ENCODE results near the gene CLEC2A. TPM values are rescaled to one million over a fixed set of nuclear protein-coding genes. Genes with fewer than 3 reads are reported as not detected.
"Not testable (repeated sequence)": the region's sequence is repeated elsewhere in the genome, so short reads cannot be mapped to it uniquely, and the experiment has no call there.

The CLEC2A gene, protein sequence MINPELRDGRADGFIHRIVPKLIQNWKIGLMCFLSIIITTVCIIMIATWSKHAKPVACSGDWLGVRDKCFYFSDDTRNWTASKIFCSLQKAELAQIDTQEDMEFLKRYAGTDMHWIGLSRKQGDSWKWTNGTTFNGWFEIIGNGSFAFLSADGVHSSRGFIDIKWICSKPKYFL
- total RNA-seq = not detected in 2 replicates
- long read RNA-seq = 0 reads

DNA sequence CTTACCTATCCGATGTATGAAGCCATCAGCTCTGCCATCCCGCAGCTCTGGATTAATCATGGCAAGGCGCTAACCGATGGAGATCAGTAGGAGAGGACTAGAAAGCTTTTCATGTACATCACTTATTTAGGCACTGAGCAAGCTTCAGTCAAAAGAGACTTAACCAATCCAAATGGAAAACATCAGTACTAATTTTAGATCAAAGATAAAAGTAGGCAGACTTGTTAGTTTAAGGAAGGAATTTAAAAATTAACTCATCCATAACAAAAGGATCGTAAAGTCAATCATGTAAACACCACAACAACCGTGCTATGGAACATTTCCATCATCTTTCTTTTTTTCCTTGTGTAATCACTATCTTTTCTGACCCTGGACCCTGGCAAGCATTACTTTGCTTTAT, at the start of gene CLEC2A:
TSS of gene CLEC2A (minus strand) at position 101 of the 400 bp plus-strand sequence. CDS start at position 60, 41 bp downstream.
- no peak for DNase-seq (ENCODE audit: low read depth, low spot score)
- Mint-ChIP-seq H3K36me3 (ENCODE audit: low read depth) (no peaks in the 10 kb centered on the region), H3K4me3 (no peak within 1 kb of the TSS), H3K27ac (ENCODE audit: unreplicated experiment) (no peak within 1 kb of the TSS), H3K9me3 (no peaks in the 10 kb centered on the region), H3K27me3 (ENCODE audit: low read depth) (no peaks in the 10 kb centered on the region), H3K4me1 (no peaks in the 10 kb centered on the region)
- TF ChIP-seq, protein P1, sequence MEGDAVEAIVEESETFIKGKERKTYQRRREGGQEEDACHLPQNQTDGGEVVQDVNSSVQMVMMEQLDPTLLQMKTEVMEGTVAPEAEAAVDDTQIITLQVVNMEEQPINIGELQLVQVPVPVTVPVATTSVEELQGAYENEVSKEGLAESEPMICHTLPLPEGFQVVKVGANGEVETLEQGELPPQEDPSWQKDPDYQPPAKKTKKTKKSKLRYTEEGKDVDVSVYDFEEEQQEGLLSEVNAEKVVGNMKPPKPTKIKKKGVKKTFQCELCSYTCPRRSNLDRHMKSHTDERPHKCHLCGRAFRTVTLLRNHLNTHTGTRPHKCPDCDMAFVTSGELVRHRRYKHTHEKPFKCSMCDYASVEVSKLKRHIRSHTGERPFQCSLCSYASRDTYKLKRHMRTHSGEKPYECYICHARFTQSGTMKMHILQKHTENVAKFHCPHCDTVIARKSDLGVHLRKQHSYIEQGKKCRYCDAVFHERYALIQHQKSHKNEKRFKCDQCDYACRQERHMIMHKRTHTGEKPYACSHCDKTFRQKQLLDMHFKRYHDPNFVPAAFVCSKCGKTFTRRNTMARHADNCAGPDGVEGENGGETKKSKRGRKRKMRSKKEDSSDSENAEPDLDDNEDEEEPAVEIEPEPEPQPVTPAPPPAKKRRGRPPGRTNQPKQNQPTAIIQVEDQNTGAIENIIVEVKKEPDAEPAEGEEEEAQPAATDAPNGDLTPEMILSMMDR (conservative IDR thresholded peaks at IDR 0.05) = no peak

DNA sequence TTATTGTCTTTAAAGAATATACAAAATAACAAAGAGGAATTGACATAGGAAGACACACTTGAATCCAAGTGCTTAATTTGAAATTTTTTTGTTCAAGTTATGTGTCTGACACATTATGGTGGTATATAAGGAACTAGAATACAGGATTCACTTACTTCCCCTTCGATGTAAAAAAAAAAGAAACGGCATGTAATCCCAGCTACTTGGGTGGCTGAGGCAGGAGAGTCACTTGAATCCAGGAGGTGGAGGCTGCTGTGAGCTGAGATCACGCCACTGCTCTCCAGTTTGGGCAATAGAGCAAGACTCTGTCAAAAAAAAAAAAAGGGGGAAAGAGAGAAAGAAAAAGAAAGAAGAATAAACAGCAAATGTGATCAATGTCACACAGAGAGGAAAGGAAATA, 48.0 kb upstream of the CLEC2A start:
- H3K9me3 Mint-ChIP-seq = peaks cover 10% of the 10 kb centered on the region
- H3K27ac Mint-ChIP-seq (ENCODE audit: unreplicated experiment) = no peak overlapping the region
- peaks cover 3% of the 10 kb centered on the region for H3K36me3 Mint-ChIP-seq (ENCODE audit: low read depth)
- no peaks in the 10 kb centered on the region for H3K27me3 Mint-ChIP-seq (ENCODE audit: low read depth)
- no peak for DNase-seq (ENCODE audit: low read depth, low spot score)
- H3K4me3 Mint-ChIP-seq = no peak overlapping the region
- TF ChIP-seq, protein P1 (conservative IDR thresholded peaks at IDR 0.05) = no peak
- no peaks in the 10 kb centered on the region for H3K4me1 Mint-ChIP-seq

DNA sequence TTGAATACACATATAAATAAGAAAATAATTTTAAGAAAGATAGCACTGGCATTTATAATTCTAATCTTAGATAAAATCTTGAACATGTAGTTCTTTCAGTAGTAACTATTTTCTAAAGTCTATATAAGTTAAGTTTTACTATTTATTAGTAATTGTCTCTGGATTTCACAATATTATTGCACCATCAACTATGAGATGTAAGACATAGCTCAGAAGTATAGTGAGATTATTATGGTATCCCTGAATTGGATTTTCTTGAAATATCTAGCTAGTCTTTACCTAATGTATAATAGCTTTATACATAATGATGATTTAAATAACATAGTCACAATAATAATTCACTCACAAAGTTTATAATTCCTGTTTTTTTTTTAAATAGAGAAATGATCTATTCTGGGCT, 45.7 kb upstream of the CLEC2A start:
- Mint-ChIP-seq H3K36me3 (ENCODE audit: low read depth) (peaks cover 3% of the 10 kb centered on the region), H3K4me3 (no peak overlapping the region), H3K27me3 (ENCODE audit: low read depth) (no peaks in the 10 kb centered on the region), H3K9me3 (peaks cover 12% of the 10 kb centered on the region), H3K4me1 (no peaks in the 10 kb centered on the region), H3K27ac (ENCODE audit: unreplicated experiment) (no peak overlapping the region)
- TF ChIP-seq, protein P1 (conservative IDR thresholded peaks at IDR 0.05) = no peak
- no peak for DNase-seq (ENCODE audit: low read depth, low spot score)

DNA sequence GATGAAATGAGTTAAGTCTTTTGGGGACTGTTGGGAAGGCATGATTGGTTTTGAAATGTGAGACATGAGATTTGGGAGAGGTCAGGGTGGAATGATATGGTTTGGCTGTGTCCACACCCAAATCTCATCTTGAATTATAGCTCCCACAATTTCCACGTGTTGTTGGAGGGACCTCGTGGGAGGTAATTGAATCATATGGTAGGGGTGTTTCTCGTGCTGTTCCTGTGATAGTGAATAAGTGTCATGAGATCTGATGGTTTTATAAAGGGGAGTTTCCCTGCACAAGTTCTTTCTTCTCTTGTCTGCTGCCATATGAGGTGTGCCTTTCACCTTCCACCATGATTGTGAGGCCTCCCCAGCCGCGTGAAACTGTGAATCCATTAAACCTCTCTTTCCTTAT, 44.5 kb upstream of the CLEC2A start:
- not testable (repeated sequence) for H3K27ac Mint-ChIP-seq (ENCODE audit: unreplicated experiment); H3K27me3 Mint-ChIP-seq (ENCODE audit: low read depth); H3K36me3 Mint-ChIP-seq (ENCODE audit: low read depth); H3K4me1 Mint-ChIP-seq; DNase-seq (ENCODE audit: low read depth, low spot score); H3K4me3 Mint-ChIP-seq
- peaks cover 12% of the 10 kb centered on the region for H3K9me3 Mint-ChIP-seq

DNA sequence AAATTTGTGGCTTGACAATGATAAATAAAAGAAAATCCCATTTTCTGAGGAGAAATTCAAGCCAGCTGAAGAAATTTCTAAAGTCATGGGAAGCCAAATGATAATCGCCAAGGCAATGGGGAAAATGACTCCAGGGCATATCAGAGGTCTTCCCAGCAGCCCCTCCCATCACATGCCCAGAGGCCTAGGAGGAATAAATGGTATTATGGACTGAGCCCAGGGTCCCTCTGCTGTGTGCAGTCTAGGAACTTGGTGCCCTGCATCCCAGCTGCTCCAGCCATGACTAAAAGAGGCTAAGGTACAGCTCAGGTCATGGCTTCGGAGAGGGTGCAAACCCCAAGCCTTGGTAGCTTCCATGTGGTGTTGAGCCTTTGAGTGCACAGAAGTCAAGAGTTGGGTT, 43.4 kb upstream of the CLEC2A start:
- H3K36me3 Mint-ChIP-seq (ENCODE audit: low read depth) = peaks cover 3% of the 10 kb centered on the region
- no peaks in the 10 kb centered on the region for H3K4me1 Mint-ChIP-seq
- H3K9me3 Mint-ChIP-seq = peaks cover 12% of the 10 kb centered on the region
- DNase-seq (ENCODE audit: low read depth, low spot score) = no peak
- H3K27ac Mint-ChIP-seq (ENCODE audit: unreplicated experiment) = no peak overlapping the region
- TF ChIP-seq, protein P1 (conservative IDR thresholded peaks at IDR 0.05) = no peak
- no peak overlapping the region for H3K4me3 Mint-ChIP-seq
- H3K27me3 Mint-ChIP-seq (ENCODE audit: low read depth) = no peaks in the 10 kb centered on the region

DNA sequence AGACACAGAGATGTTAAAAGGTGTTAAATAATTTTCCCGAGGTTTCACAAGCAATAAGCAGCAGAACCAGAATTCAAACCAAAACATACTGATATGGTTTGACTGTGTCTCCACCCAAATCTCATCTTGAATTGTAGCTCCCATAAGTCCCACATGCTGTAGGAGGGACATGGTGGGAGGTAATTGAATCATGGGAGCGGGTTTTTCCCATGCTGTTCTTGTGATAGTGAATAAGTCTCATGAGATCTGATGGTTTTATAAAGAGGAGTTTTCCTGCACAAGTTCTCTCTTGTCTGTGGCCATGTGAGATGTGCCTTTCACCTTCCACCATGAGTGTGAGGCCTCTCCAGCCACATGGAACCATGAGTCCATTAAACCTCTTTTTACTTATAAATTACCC, 42.6 kb upstream of the CLEC2A start:
- DNase-seq (ENCODE audit: low read depth, low spot score); H3K27ac Mint-ChIP-seq (ENCODE audit: unreplicated experiment); H3K36me3 Mint-ChIP-seq (ENCODE audit: low read depth); H3K4me3 Mint-ChIP-seq; H3K27me3 Mint-ChIP-seq (ENCODE audit: low read depth); H3K4me1 Mint-ChIP-seq: not testable (repeated sequence)
- H3K9me3 Mint-ChIP-seq = peaks cover 12% of the 10 kb centered on the region
